WTC11 (cell line): ENCODE data around the gene C15orf61. TPM values are rescaled to one million over a fixed set of nuclear protein-coding genes. Genes with fewer than 3 reads are reported as not detected.

Experiments used
- ATAC-seq: fragments of 200-7000 bp; cut with Tn5 transposase; 2 replicates; pipeline ENCODE4 v1.10.0; 2021; ENCODE audit warnings: mild to moderate bottlenecking, moderate library complexity
- Bru-seq: library from RNA; stranded (reverse); fragments of 400-500 nt; gene quantifications from one replicate; lab custom pipeline; 2021; lab: Mats Ljungman, UMichigan
- CTCF ChIA-PET: fragments of 300-600 bp; sonication (Branson Sonifier 250); formaldehyde crosslinking; loops from one replicate; lab custom pipeline; 2021; ENCODE audit warnings: antibody characterized with exemption; lab: Charles Lee
- POLR2A ChIA-PET: fragments of 350-600 bp; sonication (Branson Sonifier 250); formaldehyde crosslinking; loops from one replicate; lab custom pipeline; 2021; ENCODE audit warnings: antibody characterized with exemption; lab: Charles Lee
- DNase-seq: peaks from one replicate; pipeline ENCODE4 v3.0.0; 2021; ENCODE audit warnings: low spot score
- H3K27ac Mint-ChIP-seq: 2 replicates; pipeline ENCODE4 v1.8.0; 2021; ENCODE audit warnings: mixed read lengths
- H3K27me3 Mint-ChIP-seq: 2 replicates; pipeline ENCODE4 v1.8.0; 2021; ENCODE audit warnings: low read depth, mild to moderate bottlenecking, moderate library complexity, mixed read lengths
- H3K36me3 Mint-ChIP-seq: 2 replicates; pipeline ENCODE4 v1.8.0; 2021; ENCODE audit warnings: mixed read lengths
- H3K4me1 Mint-ChIP-seq: 2 replicates; pipeline ENCODE4 v1.8.0; 2022; ENCODE audit warnings: mixed read lengths
- H3K4me3 Mint-ChIP-seq: 2 replicates; pipeline ENCODE4 v1.8.0; 2021; ENCODE audit warnings: mild to moderate bottlenecking, moderate library complexity, mixed read lengths
- H3K9me3 Mint-ChIP-seq: 2 replicates; pipeline ENCODE4 v1.8.0; 2021; ENCODE audit warnings: mixed read lengths
- ATF1 ChIP-seq: sonication (generic); formaldehyde crosslinking; IDR thresholded peaks from 2 replicates; pipeline ENCODE4 v1.8.1; 2023; ENCODE audit warnings: mild to moderate bottlenecking, moderate library complexity, missing genetic modification reagents
- CBFB ChIP-seq: sonication (generic); formaldehyde crosslinking; IDR thresholded peaks from 2 replicates; pipeline ENCODE4 v1.8.1; 2022; ENCODE audit warnings: mild to moderate bottlenecking, low read depth, missing genetic modification reagents
- CREB1 ChIP-seq: sonication (generic); formaldehyde crosslinking; IDR thresholded peaks from 2 replicates; pipeline ENCODE4 v1.8.0; 2023; ENCODE audit warnings: mild to moderate bottlenecking, missing genetic modification reagents
- ESRRA ChIP-seq: sonication (generic); formaldehyde crosslinking; IDR thresholded peaks from 2 replicates; pipeline ENCODE4 v1.8.1; 2022; ENCODE audit warnings: mild to moderate bottlenecking, missing genetic modification reagents, borderline replicate concordance
- ETV6 ChIP-seq: sonication (generic); formaldehyde crosslinking; IDR thresholded peaks from 2 replicates; pipeline ENCODE4 v1.8.1; 2022; ENCODE audit warnings: mild to moderate bottlenecking, missing genetic modification reagents
- FOXK1 ChIP-seq: sonication (generic); formaldehyde crosslinking; IDR thresholded peaks from 2 replicates; pipeline ENCODE4 v1.8.0; 2022; ENCODE audit warnings: mild to moderate bottlenecking, moderate library complexity, missing genetic modification reagents
- FOXP1 ChIP-seq: sonication (generic); formaldehyde crosslinking; IDR thresholded peaks from 2 replicates; pipeline ENCODE4 v1.8.0; 2022; ENCODE audit warnings: missing genetic modification reagents, mild to moderate bottlenecking, moderate library complexity, borderline replicate concordance
- GABPB1 ChIP-seq: sonication (generic); formaldehyde crosslinking; IDR thresholded peaks from 2 replicates; pipeline ENCODE4 v1.8.1; 2023; ENCODE audit warnings: mild to moderate bottlenecking, missing genetic modification reagents
- GRHL2 ChIP-seq: fragments of 250-450 bp; sonication (Bioruptor Pico); IDR thresholded peaks from 2 replicates; pipeline ENCODE4 v1.8.0; 2022; ENCODE audit warnings: mild to moderate bottlenecking, moderate library complexity; ENCODE audit not compliant: insufficient replicate concordance, severe bottlenecking
- MYBL2 ChIP-seq: sonication (generic); formaldehyde crosslinking; IDR thresholded peaks from 2 replicates; pipeline ENCODE4 v1.8.1; 2023; ENCODE audit warnings: mild to moderate bottlenecking, moderate library complexity, missing genetic modification reagents
- NFE2L1 ChIP-seq: sonication (generic); formaldehyde crosslinking; IDR thresholded peaks from 2 replicates; pipeline ENCODE4 v1.8.1; 2023; ENCODE audit warnings: missing genetic modification reagents
- NFYB ChIP-seq: sonication (generic); formaldehyde crosslinking; conservative IDR thresholded peaks from 2 replicates; pipeline ENCODE4 v1.8.0; 2022; ENCODE audit warnings: low read depth, missing genetic modification reagents
- SMAD4 ChIP-seq: sonication (generic); formaldehyde crosslinking; IDR thresholded peaks from 2 replicates; pipeline ENCODE4 v1.8.0; 2022; ENCODE audit warnings: mild to moderate bottlenecking, missing genetic modification reagents
- SOX15 ChIP-seq: fragments of 250-450 bp; sonication (Bioruptor Pico); IDR thresholded peaks from 2 replicates; pipeline ENCODE4 v1.9.0; 2021; ENCODE audit warnings: mild to moderate bottlenecking
- SP1 ChIP-seq: sonication (generic); formaldehyde crosslinking; conservative IDR thresholded peaks from 2 replicates; pipeline ENCODE4 v1.8.1; 2022; ENCODE audit warnings: missing genetic modification reagents
- TCF7 ChIP-seq: sonication (generic); formaldehyde crosslinking; IDR thresholded peaks from 2 replicates; pipeline ENCODE4 v1.8.0; 2022; ENCODE audit warnings: mild to moderate bottlenecking, low read depth, missing genetic modification reagents, moderate library complexity
- TEAD4 ChIP-seq: sonication (generic); formaldehyde crosslinking; IDR thresholded peaks from 2 replicates; pipeline ENCODE4 v1.8.0; 2022; ENCODE audit warnings: mild to moderate bottlenecking, missing genetic modification reagents
- ZBTB21 ChIP-seq: sonication (generic); formaldehyde crosslinking; IDR thresholded peaks from 2 replicates; pipeline ENCODE4 v1.8.1; 2023; ENCODE audit warnings: mild to moderate bottlenecking, missing genetic modification reagents, borderline replicate concordance
- ZNF263 ChIP-seq: sonication (generic); formaldehyde crosslinking; IDR thresholded peaks from 2 replicates; pipeline ENCODE4 v1.8.1; 2022; ENCODE audit warnings: low read depth, mild to moderate bottlenecking, moderate library complexity, missing genetic modification reagents
- ZNF416 ChIP-seq: fragments of 250-450 bp; sonication (Bioruptor Pico); IDR thresholded peaks from 2 replicates; pipeline ENCODE4 v1.9.0; 2021; ENCODE audit warnings: mild to moderate bottlenecking, inconsistent platforms
- long read RNA-seq, 3 experiments: library from RNA in 1 of 3; library from capped mRNA in 1 of 3; library from polyadenylated mRNA in 1 of 3; unstranded in 2 of 3; stranded (forward) in 1 of 3; transcript quantifications; one replicate each; pipeline ENCODE4 v2.0.0, GENCODE V29; 2021
- total RNA-seq: library from RNA; stranded (reverse); gene quantifications from 3 replicates; pipeline ENCODE4 v1.2.3, GENCODE V29; 2021
- TF ChIP-seq, protein P1 (sequence below): sonication (generic); formaldehyde crosslinking; IDR thresholded peaks from 2 replicates; pipeline ENCODE4 v1.8.1; 2022; ENCODE audit warnings: low read depth, missing genetic modification reagents, borderline replicate concordance
- TF ChIP-seq, protein P2 (sequence below): sonication (generic); formaldehyde crosslinking; IDR thresholded peaks from 2 replicates; pipeline ENCODE4 v1.8.0; 2022; ENCODE audit warnings: mild to moderate bottlenecking, missing genetic modification reagents
- TF ChIP-seq, protein P3 (sequence below): sonication (generic); formaldehyde crosslinking; IDR thresholded peaks from 2 replicates; pipeline ENCODE4 v1.8.0; 2023; ENCODE audit warnings: missing genetic modification reagents
- TF ChIP-seq, protein P4 (sequence below): sonication (generic); formaldehyde crosslinking; IDR thresholded peaks from 2 replicates; pipeline ENCODE4 v1.8.1; 2023; ENCODE audit warnings: mild to moderate bottlenecking, missing genetic modification reagents, moderate library complexity
- TF ChIP-seq, protein P5 (sequence below): sonication (generic); formaldehyde crosslinking; IDR thresholded peaks from 2 replicates; pipeline ENCODE4 v1.8.0; 2023; ENCODE audit warnings: missing genetic modification reagents, mild to moderate bottlenecking, borderline replicate concordance
- TF ChIP-seq, protein P6 (sequence below): sonication (generic); formaldehyde crosslinking; conservative IDR thresholded peaks from 2 replicates; pipeline ENCODE4 v1.8.1; 2023; ENCODE audit warnings: mild to moderate bottlenecking, low read depth, missing genetic modification reagents, moderate library complexity

The C15orf61 gene
- total RNA-seq (2.6 to 3.3 TPM (median 2.9 TPM) in 3 replicates), Bru-seq, nascent RNA (percentile 73 among the genes with signal in this experiment)
- long read RNA-seq, experiment 1, full-length matches to known transcripts: 10 of 12 reads
- long read RNA-seq, experiment 1, partial matches to known transcripts: 0 of 12 reads
- long read RNA-seq, experiment 1, other reads (novel, unspliced or antisense): 2 of 12 reads
- long read RNA-seq, experiment 2, full-length matches to known transcripts: 6 of 8 reads
- long read RNA-seq, experiment 2, partial matches to known transcripts: 0 of 8 reads
- long read RNA-seq, experiment 2, other reads (novel, unspliced or antisense): 2 of 8 reads
- long read RNA-seq, experiment 3: 0 reads

DNA sequence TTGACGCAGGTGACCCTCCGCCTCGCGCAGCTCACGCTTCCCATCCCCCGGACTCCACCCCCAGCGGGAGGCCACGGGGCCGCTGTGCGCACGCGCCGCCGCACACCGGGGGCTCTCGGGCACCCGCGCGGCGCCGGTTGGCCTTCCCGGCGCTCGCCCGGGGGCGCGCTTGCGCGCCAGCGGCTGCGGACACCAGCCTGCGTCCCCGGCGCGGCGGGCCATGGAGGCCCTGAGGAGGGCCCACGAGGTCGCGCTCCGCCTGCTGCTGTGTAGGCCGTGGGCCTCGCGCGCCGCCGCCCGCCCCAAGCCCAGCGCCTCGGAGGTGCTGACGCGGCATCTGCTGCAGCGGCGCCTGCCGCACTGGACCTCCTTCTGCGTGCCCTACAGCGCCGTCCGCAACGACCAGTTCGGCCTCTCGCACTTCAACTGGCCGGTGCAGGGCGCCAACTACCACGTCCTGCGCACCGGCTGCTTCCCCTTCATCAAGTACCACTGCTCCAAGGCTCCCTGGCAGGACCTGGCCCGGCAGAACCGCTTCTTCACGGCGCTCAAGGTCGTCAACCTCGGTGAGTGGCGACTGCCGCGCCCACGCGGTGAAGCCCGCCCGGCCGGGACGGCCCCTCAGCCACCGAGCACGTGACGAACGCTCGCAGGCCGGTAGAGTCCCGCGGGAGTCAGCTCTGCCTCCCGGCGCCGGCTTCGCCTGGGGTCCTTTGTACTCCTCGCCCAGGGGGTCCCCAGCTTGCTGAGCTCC is at the start of gene C15orf61:
C15orf61 (plus strand) TSS at position 103 of the 754 bp plus-strand sequence; CDS start at position 221, 118 bp downstream.
- peaks cover 16% of the 10 kb centered on the region for H3K27me3 Mint-ChIP-seq
- no peaks in the 10 kb centered on the region for H3K9me3 Mint-ChIP-seq
- H3K27ac Mint-ChIP-seq: 0 out of 2 replicates have a peak within 1 kb of the TSS, but pooled peaks have one; percentile 57
- H3K4me3 Mint-ChIP-seq: peak within 1 kb of the TSS; percentile 80
- DNase-seq (peak; percentile 72), ATAC-seq (peak; percentile 73)
- H3K4me1 Mint-ChIP-seq: peaks cover 27% of the 10 kb centered on the region
- CTCF ChIA-PET: interaction anchor here (1.0 to 1.7 kb wide), 3 partner anchors 20 to 311 kb away, joined by 5 to 7 read pairs (median 6); no protein-coding TSS in a partner anchor
- H3K36me3 Mint-ChIP-seq: no peaks in the 10 kb centered on the region
- POLR2A ChIA-PET: no interaction called here
- no peak for TF ChIP-seq ZNF416 (CRISPR knock-in tag)
- peak; percentile 86; the same call in 1 of the 2 replicates for TF ChIP-seq TCF7
- TF ChIP-seq, protein P1, sequence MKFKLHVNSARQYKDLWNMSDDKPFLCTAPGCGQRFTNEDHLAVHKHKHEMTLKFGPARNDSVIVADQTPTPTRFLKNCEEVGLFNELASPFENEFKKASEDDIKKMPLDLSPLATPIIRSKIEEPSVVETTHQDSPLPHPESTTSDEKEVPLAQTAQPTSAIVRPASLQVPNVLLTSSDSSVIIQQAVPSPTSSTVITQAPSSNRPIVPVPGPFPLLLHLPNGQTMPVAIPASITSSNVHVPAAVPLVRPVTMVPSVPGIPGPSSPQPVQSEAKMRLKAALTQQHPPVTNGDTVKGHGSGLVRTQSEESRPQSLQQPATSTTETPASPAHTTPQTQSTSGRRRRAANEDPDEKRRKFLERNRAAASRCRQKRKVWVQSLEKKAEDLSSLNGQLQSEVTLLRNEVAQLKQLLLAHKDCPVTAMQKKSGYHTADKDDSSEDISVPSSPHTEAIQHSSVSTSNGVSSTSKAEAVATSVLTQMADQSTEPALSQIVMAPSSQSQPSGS (CRISPR knock-in tag): no peak; the same call in 1 of the 2 replicates
- TF ChIP-seq NFE2L1 (CRISPR knock-in tag): peak; percentile 82
- TF ChIP-seq ATF1 (CRISPR knock-in tag): 0 out of 2 replicates have a peak, but pooled peaks have one; percentile 79
- TF ChIP-seq, protein P2, sequence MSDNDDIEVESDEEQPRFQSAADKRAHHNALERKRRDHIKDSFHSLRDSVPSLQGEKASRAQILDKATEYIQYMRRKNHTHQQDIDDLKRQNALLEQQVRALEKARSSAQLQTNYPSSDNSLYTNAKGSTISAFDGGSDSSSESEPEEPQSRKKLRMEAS (CRISPR knock-in tag): peak; percentile 96
- TF ChIP-seq, protein P3, sequence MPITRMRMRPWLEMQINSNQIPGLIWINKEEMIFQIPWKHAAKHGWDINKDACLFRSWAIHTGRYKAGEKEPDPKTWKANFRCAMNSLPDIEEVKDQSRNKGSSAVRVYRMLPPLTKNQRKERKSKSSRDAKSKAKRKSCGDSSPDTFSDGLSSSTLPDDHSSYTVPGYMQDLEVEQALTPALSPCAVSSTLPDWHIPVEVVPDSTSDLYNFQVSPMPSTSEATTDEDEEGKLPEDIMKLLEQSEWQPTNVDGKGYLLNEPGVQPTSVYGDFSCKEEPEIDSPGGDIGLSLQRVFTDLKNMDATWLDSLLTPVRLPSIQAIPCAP (CRISPR knock-in tag): peak; percentile 88
- TF ChIP-seq SP1 (CRISPR knock-in tag): peak; percentile 20
- peak; percentile 80 for TF ChIP-seq MYBL2 (CRISPR knock-in tag)
- TF ChIP-seq ZBTB21 (CRISPR knock-in tag): peak; percentile 45
- 0 out of 2 replicates have a peak, but pooled peaks have one; percentile 49 for TF ChIP-seq ETV6 (CRISPR knock-in tag)
- peak; percentile 74; the same call in 1 of the 2 replicates for TF ChIP-seq TEAD4 (CRISPR knock-in tag)
- no peak for TF ChIP-seq FOXK1
- peak; percentile 90 for TF ChIP-seq FOXP1
- TF ChIP-seq SOX15 (CRISPR knock-in tag): no peak
- TF ChIP-seq, protein P4, sequence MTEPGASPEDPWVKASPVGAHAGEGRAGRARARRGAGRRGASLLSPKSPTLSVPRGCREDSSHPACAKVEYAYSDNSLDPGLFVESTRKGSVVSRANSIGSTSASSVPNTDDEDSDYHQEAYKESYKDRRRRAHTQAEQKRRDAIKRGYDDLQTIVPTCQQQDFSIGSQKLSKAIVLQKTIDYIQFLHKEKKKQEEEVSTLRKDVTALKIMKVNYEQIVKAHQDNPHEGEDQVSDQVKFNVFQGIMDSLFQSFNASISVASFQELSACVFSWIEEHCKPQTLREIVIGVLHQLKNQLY (CRISPR knock-in tag): 0 out of 2 replicates have a peak, but pooled peaks have one; percentile 66
- TF ChIP-seq, protein P5, sequence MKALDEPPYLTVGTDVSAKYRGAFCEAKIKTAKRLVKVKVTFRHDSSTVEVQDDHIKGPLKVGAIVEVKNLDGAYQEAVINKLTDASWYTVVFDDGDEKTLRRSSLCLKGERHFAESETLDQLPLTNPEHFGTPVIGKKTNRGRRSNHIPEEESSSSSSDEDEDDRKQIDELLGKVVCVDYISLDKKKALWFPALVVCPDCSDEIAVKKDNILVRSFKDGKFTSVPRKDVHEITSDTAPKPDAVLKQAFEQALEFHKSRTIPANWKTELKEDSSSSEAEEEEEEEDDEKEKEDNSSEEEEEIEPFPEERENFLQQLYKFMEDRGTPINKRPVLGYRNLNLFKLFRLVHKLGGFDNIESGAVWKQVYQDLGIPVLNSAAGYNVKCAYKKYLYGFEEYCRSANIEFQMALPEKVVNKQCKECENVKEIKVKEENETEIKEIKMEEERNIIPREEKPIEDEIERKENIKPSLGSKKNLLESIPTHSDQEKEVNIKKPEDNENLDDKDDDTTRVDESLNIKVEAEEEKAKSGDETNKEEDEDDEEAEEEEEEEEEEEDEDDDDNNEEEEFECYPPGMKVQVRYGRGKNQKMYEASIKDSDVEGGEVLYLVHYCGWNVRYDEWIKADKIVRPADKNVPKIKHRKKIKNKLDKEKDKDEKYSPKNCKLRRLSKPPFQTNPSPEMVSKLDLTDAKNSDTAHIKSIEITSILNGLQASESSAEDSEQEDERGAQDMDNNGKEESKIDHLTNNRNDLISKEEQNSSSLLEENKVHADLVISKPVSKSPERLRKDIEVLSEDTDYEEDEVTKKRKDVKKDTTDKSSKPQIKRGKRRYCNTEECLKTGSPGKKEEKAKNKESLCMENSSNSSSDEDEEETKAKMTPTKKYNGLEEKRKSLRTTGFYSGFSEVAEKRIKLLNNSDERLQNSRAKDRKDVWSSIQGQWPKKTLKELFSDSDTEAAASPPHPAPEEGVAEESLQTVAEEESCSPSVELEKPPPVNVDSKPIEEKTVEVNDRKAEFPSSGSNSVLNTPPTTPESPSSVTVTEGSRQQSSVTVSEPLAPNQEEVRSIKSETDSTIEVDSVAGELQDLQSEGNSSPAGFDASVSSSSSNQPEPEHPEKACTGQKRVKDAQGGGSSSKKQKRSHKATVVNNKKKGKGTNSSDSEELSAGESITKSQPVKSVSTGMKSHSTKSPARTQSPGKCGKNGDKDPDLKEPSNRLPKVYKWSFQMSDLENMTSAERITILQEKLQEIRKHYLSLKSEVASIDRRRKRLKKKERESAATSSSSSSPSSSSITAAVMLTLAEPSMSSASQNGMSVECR (CRISPR knock-in tag): peak; percentile 94
- TF ChIP-seq ESRRA (CRISPR knock-in tag): peak; percentile 95
- peak; percentile 63; the same call in 1 of the 2 replicates for TF ChIP-seq SMAD4 (CRISPR knock-in tag)
- TF ChIP-seq GRHL2: no peak
- peak; percentile 81; the same call in 1 of the 2 replicates for TF ChIP-seq CREB1 (CRISPR knock-in tag)
- no peak for TF ChIP-seq ZNF263
- TF ChIP-seq GABPB1 (CRISPR knock-in tag): peak; percentile 75
- TF ChIP-seq, protein P6, sequence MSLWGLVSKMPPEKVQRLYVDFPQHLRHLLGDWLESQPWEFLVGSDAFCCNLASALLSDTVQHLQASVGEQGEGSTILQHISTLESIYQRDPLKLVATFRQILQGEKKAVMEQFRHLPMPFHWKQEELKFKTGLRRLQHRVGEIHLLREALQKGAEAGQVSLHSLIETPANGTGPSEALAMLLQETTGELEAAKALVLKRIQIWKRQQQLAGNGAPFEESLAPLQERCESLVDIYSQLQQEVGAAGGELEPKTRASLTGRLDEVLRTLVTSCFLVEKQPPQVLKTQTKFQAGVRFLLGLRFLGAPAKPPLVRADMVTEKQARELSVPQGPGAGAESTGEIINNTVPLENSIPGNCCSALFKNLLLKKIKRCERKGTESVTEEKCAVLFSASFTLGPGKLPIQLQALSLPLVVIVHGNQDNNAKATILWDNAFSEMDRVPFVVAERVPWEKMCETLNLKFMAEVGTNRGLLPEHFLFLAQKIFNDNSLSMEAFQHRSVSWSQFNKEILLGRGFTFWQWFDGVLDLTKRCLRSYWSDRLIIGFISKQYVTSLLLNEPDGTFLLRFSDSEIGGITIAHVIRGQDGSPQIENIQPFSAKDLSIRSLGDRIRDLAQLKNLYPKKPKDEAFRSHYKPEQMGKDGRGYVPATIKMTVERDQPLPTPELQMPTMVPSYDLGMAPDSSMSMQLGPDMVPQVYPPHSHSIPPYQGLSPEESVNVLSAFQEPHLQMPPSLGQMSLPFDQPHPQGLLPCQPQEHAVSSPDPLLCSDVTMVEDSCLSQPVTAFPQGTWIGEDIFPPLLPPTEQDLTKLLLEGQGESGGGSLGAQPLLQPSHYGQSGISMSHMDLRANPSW (CRISPR knock-in tag): no peak
- peak; percentile 19; the same call in 1 of the 2 replicates for TF ChIP-seq NFYB (CRISPR knock-in tag)
- 0 out of 2 replicates have a peak, but pooled peaks have one; percentile 11 for TF ChIP-seq CBFB (CRISPR knock-in tag)
